K562 (cell line): ENCODE data around the gene AQP6. TPM values are rescaled to one million over a fixed set of nuclear protein-coding genes. Genes with fewer than 3 reads are reported as not detected.

Experiments
- ADNP ChIP-seq: fragments of 200-800 bp; sonication (Bioruptor generic); IDR thresholded peaks from 2 replicates; pipeline ENCODE4 v1.6.1; 2016; ENCODE audit warnings: missing genetic modification characterization, missing compliant biosample characterization
- CEBPZ ChIP-seq: fragments of 150-350 bp; IDR thresholded peaks from 2 replicates; pipeline ENCODE4 v1.6.1; 2014; ENCODE audit warnings: low read depth, mild to moderate bottlenecking, low read length, borderline replicate concordance
- CHD1 ChIP-seq: fragments of 200-600 bp; sonication (generic); IDR thresholded peaks from one replicate; pipeline ENCODE4 v1.6.1; 2012; ENCODE audit warnings: mild to moderate bottlenecking, moderate library complexity, low read length, inconsistent platforms
- CREB5 ChIP-seq: fragments of 250-450 bp; sonication (Bioruptor Pico); IDR thresholded peaks from 2 replicates; pipeline ENCODE4 v1.5.0; 2020; ENCODE audit warnings: mild to moderate bottlenecking
- EP300 ChIP-seq: IDR thresholded peaks from 2 replicates; pipeline ENCODE4 v1.6.1; 2012; ENCODE audit warnings: low read length, improper control_type of control experiment
- IFI16 ChIP-seq: fragments of 250-450 bp; sonication (Bioruptor Pico); IDR thresholded peaks from 2 replicates; pipeline ENCODE4 v2.1.2; 2022; ENCODE audit warnings: mild to moderate bottlenecking, inconsistent platforms
- NFRKB ChIP-seq: fragments of 450-650 bp; IDR thresholded peaks from 2 replicates; pipeline ENCODE4 v1.6.1; 2016; ENCODE audit warnings: low read depth
- NRF1 ChIP-seq, 2 experiments: fragments of 450-650 bp; IDR thresholded peaks in 1 of 2; conservative IDR thresholded peaks in 1 of 2; 2 replicates each; pipeline ENCODE4 v1.6.1; 2014; ENCODE audit warnings: mild to moderate bottlenecking in 2 of 2
- PTRF ChIP-seq: fragments of 450-650 bp; IDR thresholded peaks from 2 replicates; pipeline ENCODE4 v1.6.1; 2016; ENCODE audit warnings: mild to moderate bottlenecking, missing genetic modification characterization, missing compliant biosample characterization
- TBP ChIP-seq: optimal IDR thresholded peaks from 2 replicates; pipeline ENCODE3; 2011; ENCODE audit warnings: low read depth, low read length, improper control_type of control experiment
- TEAD4 ChIP-seq, 2 experiments: sonication (generic) in 1 of 2; formaldehyde crosslinking in 1 of 2; IDR thresholded peaks; 2 replicates each; pipeline versions ENCODE4 v1.6.1 to v1.8.0; 2012 to 2022; ENCODE audit warnings: borderline replicate concordance in 1 of 2, inconsistent platforms in 1 of 2, low read length in 1 of 2, mild to moderate bottlenecking in 1 of 2, missing genetic modification reagents in 1 of 2
- U2AF2 ChIP-seq: fragments of 200-400 bp; formaldehyde crosslinking; optimal IDR thresholded peaks from 2 replicates; pipeline ENCODE3; 2017; ENCODE audit warnings: low read depth, mild to moderate bottlenecking, low read length
- USF1 ChIP-seq: sonication (generic); formaldehyde crosslinking; IDR thresholded peaks from 2 replicates; pipeline ENCODE4 v1.9.0; 2022; ENCODE audit warnings: mild to moderate bottlenecking, missing genetic modification reagents
- XRCC3 ChIP-seq: fragments of 450-650 bp; IDR thresholded peaks from 2 replicates; pipeline ENCODE4 v1.6.1; 2017; ENCODE audit warnings: mild to moderate bottlenecking, moderate library complexity
- ZBTB33 ChIP-seq: sonication (generic); formaldehyde crosslinking; IDR thresholded peaks from 2 replicates; pipeline ENCODE4 v1.8.1; 2023; ENCODE audit warnings: mild to moderate bottlenecking, missing genetic modification reagents
- ZFP36 ChIP-seq: fragments of 150-350 bp; IDR thresholded peaks from 2 replicates; pipeline ENCODE4 v1.6.1; 2018; ENCODE audit warnings: low read length, low read depth; ENCODE audit not compliant: partially characterized antibody
- ZNF217 ChIP-seq: sonication (generic); formaldehyde crosslinking; IDR thresholded peaks from 2 replicates; pipeline ENCODE4 v1.8.0; 2022; ENCODE audit warnings: mild to moderate bottlenecking, missing genetic modification reagents
- ZNF347 ChIP-seq: fragments of 450-650 bp; formaldehyde crosslinking; IDR thresholded peaks from 2 replicates; pipeline ENCODE4 v1.4.0; 2020; ENCODE audit warnings: low read depth, mild to moderate bottlenecking, moderate library complexity
- ZNF586 ChIP-seq: fragments of 450-650 bp; formaldehyde crosslinking; conservative IDR thresholded peaks from 2 replicates; pipeline ENCODE4 v1.4.0; 2020; ENCODE audit warnings: mild to moderate bottlenecking, moderate library complexity
- polyA plus RNA-seq, 8 experiments: library from polyadenylated mRNA; depleted of rRNA in 4 of 8; stranded (reverse) in 5 of 8; unstranded in 3 of 8; fragments of >200 nt; fragmentation: Nextera tagmentation in 2 of 8; fragmentation: Illumina TruSeq in 1 of 8; extraction: Ambion mirVana in 2 of 8; extraction: Trizol in 1 of 8; gene quantifications; 2 replicates each; pipeline versions ENCODE4 v1.2.1 to v1.2.3, GENCODE V29; 2011 to 2014; ENCODE audit warnings: inconsistent platforms in 1 of 8, missing spikeins in 1 of 8
- total RNA-seq, 7 experiments: library from RNA; depleted of rRNA in 6 of 7; stranded (reverse); fragments of >200 nt in 6 of 7; fragmentation: Illumina TruSeq in 2 of 7; extraction: Trizol in 2 of 7; gene quantifications; 2 replicates each; pipeline versions ENCODE4 v1.2.1 to v1.2.3, GENCODE V29; 2011 to 2021; ENCODE audit warnings: low replicate concordance in 1 of 7

AQP6 gene
- total and polyA plus RNA-seq, 9 of the 15 experiments (the other 6 are each of a cell fraction or from before 2014, with no cell fraction given) = 0.05 to 0.12 TPM; not detected in 7

- no peak for TF ChIP-seq CEBPZ
- TF ChIP-seq CREB5 (CRISPR knock-in tag) = no peak
- TF ChIP-seq TBP = peak; percentile 72
- no peak; the same call in 1 of the 2 replicates for TF ChIP-seq NFRKB
- no peak for TF ChIP-seq TEAD4 (IDR thresholded peaks at IDR 0.05; ENCODE audit: low read length)
- TF ChIP-seq TEAD4 (CRISPR knock-in tag; IDR thresholded peaks at IDR 0.05; ENCODE audit: borderline replicate concordance) = no peak
- no peak for TF ChIP-seq ADNP (tag)
- no peak for TF ChIP-seq CHD1
- TF ChIP-seq ZNF347 = no peak
- TF ChIP-seq U2AF2 = no peak
- no peak for TF ChIP-seq IFI16 (CRISPR knock-in tag)
- peak; percentile 85 for TF ChIP-seq USF1
- TF ChIP-seq PTRF = no peak
- TF ChIP-seq ZFP36 = no peak
- TF ChIP-seq EP300 = peak; percentile 43
- TF ChIP-seq NRF1 (conservative IDR thresholded peaks at IDR 0.05 in 1 of 2, IDR thresholded peaks at IDR 0.05 in 1 of 2) = peak; percentile 89 to 92
- TF ChIP-seq ZNF586 (CRISPR knock-in tag) = no peak
- TF ChIP-seq ZNF217 (CRISPR knock-in tag) = no peak
- 0 out of 2 replicates have a peak, but pooled peaks have one; percentile 11 for TF ChIP-seq ZBTB33 (CRISPR knock-in tag)
- no peak for TF ChIP-seq XRCC3
These were observed 52.7 kb downstream of the AQP6 start, which contains the start of gene RACGAP1 (continued) for GRCh38 chr12:50025187-50026059.
